ENCODE measurements around the gene CHPF.
A peak's percentile ranks its signal among the peaks of the same experiment; 100 is the strongest.

CHPF gene

DNA sequence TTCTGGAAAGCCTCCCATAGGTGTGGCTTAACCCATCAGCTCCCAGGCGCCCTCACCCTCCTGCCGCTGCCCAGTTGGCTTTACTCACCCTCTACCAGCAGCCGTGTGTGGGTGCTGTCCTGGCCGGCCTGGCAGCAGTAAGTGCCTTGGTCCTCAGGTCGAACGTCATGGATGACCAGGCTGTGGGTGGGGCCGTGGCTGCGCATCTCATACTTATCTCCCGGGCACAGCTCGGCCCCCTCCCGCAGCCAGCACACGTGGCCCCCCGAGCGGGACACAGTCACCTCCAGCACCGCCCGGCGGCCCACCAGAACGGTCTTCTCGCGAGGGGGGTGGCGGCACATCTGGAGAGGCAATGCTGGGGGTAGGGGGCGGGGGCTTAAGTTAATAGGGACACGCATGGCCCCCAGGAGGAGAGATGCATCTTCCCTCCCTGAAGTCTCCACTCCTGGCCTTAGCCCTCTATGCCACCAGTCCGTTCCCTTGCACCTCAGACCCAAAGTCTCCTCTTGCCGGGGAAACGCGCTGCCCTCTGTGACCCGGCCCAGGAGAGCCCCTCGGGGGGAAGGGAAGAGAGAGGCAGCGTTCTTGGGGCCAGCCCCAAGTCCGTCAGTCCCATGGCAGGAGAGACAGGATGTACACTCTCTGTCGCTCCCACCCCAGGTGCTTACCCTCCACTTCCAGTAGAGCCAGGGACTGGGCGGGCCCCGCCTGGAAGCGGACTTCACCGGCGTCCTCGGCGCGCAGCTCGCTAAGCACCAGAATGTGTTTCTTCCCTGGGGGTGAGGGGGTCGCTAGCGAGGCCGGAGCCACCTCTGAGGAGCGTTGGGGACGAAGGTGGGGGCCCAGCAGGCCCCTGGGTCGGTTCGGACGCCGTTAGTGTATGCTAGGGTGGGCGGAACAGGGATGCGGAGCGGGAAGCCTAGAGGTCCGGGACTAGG, 8.1 kb upstream of the CHPF start:
- DNase-seq, result peak; percentile 63

DNA sequence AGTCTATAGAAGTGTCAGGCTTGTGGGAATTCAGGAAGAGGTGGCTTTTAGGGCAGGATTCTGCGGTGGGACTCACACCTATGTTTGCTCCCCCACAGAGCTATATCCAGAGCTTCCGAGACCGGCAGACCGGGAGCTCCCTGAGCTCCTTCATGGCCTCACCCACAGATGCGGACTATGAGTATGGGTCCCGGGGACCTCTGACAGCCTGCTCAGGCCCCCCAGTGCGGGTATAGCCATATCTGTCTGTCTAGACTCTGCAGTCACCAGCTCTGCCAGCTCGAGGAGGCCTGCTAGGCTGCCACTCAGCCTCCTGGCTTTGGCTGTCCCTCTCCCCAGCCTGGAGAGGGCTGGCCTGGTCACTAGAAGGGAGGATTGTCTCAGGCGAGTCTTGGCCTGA, 6.0 kb upstream of the CHPF start:
- no peak for DNase-seq

DNA sequence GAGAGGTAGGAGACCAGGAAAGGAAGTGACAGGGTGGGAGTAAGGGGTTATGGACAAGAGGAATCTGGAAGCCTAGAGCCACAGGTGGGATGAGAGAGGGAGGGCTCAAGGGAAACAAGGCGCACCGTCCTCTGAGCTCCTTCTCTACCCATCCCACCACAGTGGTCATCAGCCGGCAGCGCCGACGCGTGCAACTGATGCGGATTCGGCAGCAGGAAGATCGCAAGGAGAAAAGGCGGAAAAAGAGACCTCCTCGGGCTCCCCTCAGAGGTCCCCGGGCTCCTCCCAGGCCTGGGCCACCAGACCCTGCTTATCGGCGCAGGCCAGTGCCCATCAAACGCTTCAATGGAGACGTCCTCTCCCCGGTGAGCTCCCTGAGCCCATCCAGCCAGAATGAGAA, 5.4 kb upstream of the CHPF start:
- no peak for DNase-seq

DNA sequence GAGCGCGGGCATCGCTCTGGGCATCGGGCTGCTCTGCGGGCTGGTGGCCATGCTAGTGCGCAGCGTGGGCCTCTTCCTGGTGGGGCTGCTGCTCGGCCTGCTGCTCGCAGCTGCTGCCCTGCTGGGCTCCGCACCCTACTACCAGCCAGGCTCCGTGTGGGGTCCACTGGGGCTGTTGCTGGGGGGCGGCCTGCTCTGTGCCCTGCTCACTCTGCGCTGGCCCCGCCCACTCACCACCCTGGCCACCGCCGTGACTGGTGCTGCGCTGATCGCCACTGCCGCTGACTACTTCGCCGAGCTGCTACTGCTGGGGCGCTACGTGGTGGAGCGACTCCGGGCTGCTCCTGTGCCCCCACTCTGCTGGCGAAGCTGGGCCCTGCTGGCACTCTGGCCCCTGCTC, 4.0 kb upstream of the CHPF start:
- DNase-seq, result no peak

DNA sequence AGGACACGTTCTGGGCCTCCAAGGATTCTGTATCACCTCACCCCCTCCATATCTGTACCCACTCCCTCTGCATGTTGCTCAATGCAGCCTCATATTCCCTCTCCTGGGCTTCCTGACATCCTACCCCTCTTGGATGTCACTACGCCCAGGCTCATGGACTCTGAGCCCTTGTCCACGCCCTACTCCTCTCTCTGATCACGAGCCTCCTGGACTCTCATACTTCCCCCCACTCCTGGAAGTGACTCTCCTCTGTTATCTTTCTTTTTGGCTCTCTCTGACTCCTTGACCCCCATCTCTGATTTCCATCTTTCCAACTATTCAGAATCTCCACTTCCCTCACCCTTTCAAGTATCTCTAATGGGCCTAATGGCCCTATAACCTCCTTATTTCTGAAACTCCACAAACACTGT, 2.3 kb upstream of the CHPF start:
- DNase-seq, result no peak

DNA sequence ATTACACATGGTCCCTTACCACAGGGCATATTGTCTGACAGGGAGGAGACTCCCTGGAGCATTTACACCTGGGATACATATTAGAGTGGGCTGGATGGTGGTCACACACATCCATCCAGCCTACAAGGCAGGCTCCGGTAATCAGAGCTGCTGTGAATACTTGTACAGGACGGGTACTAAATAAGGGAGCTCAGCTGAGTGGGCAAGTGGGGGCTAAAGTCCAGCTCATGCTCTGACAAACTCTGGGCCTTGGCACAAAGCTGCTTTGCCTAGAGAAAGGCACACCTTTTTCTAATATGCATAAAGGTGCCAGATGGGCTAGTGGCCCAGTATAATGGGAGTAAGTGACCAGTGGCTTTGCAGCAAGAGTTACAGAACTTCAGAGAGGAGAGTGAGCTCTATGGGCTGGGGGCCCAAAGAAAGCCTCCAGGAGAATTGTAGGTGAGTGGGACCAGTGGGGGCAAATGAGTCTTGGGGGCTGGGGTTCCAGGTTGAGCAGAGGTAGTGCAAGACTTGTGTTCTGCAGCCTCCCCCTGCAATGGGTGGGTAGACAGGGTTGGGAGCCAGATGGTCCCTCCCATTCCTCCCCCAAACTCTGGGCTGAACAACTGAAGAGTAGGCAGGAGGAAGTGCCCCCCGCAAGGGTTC, 1.8 kb upstream of the CHPF start:
- no peak for DNase-seq

DNA sequence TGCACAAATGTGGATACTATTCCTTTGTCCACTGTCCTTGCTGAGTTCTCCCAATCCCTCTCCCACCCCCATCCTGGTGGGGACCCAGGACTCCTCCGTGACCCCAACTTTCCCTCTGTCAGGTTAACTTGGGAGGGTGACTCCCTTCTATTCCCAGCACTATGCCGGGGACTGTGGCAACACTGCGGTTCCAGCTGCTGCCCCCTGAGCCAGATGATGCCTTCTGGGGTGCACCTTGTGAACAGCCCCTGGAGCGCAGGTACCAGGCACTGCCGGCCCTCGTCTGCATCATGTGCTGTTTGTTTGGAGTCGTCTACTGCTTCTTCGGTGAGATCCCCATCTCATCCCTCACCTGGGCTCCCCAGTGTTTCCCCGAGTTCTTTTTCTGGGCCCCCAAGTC, 958 bp upstream of the CHPF start:
- no peak for DNase-seq

DNA sequence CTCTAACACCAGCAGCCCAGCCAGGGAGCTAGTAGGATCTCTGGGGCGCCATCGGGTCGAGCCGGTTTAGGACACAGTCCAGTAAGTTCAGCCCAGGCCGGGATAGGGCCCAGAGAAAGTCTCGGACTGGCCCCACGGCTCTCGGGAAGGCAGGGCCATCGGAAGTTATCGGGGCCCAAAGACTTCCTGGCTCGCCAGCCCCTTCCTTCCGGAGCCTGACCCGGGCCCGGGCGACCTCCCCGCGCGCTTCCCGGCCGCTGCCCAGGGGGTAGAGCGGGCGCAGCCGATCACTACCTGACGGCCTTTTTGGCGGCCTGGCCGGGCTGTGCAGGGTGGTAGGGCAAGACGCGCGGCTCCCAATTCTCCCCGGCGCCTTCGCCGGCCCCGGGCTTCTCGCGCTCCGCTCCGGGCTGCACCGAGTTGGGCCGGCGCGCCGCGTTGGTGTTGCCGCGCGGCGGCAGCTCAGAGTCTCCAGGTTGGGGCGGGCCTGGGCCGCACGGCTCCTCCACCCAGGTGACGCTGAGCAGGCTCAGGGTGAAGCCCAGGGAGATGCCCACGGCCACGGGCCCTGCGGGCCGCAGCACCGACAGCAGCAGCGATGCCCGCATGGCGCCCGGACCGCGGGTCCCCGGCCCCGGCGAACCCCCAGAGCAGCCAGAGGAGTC, 546 bp downstream of the CHPF start:
- peak; percentile 55 for DNase-seq

DNA sequence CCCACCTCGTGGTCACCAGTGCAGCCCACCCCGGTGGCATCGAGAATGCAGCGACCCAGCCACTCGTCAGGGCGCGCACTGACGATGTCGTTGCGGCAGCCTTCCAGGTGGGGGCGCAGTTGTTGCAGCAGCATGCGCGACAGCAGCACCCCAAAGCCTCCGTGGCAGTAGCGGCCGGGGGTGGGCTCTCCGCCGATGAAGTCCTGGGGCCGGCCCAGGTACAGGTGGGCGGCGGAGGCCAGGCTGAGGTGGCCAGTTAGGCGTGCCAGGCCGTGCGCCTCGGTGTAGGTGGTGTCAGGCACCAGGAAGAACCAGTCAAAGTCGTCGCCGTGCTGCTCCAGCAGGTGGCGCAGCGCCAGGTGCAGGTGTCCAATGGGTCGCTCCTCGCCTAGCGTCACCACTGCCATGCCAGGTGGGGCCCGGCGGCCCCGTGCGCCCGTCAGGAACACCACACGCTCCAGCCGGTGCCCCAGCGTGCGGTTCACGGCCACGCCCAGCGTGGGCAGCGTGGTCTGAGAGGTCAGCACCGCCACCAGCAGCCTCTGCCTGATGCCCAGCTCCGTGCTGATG, 1.9 kb downstream of the CHPF start:
- peak; percentile 34 for DNase-seq

DNA sequence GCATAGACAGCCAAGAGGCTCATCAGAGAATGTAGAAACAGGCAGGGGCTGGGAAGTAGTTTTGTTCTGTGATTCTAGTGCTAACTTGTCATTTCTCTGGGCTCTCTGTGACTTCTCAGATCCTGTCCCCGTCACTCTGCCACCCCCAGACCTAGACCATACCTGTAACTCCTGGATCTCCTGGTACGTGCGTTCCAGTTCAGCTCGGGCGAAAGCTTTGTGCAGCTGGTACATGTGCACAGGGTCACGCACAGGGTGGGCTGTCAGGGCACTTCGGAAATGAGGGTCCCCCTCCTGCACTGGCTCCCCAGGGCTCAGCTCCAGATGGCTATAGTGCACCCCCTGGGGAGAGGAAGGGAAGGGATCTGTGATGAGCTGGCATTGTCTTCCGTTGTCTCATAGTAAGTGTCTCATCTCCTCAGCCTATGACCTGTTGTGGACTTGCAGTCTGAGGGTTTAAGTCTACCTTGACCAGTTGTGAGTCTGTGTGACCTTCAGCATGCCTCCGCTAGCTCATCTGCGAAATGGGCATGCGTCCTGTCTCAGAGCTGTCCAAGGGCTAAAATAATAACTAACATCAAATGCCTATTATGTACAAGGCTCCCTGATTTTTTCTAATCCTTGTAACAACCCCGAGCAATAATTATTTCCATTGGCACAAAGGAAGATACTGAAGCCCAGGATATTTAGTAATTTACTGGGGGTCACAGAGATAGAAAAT, 2.7 kb downstream of the CHPF start:
- no peak for DNase-seq

DNA sequence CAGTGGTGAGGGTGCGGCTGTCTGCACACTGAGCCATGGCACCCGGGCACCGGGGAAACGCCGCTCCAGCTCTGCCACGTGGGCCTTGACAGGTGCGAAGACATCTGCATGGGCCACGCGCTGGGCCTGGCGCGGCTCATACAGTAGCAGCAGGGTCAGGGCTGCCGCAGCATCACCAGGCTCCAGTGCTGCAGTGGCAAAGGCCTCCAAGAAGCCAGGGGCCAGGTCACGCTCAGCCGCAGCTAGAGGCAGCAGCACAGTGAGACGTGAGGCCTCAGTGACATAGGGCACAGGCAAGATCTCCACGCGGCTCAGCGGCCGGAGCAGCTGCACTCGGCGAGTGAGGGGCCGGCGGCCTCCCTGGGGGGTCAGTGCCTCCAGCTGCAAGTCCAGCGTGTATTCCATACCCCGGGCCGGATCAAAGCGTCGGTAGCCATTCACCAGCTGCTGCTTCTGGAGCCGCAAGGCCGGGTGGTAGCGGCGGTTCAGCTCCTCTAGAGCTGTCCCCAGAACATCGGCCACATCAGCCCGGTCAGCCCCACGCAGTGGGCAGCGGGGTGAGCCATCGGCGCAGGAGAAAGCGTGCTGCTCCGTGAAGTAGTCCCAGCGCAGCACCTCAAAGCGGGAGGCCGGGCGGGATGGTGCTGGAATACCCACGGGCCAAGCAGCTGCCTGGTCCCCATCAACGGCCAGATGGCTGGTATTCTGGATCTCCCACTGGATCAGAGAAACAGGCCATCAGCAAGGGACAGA, 3.5 kb downstream of the CHPF start:
- no peak for DNase-seq

DNA sequence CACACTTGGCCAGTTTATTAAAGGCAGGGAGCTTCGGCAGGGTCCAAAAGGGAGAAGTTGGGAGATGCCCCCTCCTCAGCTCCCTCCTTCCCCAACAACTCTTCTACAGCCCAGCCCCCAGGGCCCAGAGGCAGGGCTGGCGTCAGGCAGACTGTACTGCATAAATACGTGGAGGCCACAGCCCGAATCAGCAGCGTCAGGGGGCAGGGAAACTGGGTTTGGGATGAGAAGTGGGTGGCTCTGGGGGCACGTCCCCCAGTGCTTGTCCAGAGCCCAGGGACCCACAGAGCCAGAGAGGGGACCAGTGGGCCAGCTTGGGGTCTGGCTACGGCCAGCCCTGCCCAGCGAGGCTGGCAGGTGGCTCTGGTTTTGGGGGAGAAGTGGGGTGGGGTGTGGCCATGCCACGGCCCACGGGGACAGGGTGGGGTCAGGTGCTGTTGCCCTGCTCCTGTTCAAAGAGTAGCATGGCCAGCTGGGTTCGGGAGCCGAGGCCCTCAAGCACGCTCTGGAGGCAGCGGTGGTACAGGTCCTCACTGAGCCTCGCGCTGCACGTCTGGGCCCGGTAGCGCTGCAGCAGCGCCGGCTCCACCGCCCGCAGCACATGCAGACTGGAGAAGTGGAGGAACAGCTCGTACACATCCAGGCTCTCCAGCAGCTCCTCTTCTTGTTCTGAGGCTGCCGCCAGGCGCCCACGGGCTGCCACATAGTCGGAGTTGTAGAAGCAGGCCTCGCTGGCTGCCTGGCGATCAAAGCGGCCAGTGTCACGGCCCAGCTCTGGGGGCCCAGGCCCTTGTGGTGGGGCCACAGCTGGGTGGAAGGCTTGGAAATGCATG, 4.4 kb downstream of the CHPF start:
- DNase-seq, result no peak

DNA sequence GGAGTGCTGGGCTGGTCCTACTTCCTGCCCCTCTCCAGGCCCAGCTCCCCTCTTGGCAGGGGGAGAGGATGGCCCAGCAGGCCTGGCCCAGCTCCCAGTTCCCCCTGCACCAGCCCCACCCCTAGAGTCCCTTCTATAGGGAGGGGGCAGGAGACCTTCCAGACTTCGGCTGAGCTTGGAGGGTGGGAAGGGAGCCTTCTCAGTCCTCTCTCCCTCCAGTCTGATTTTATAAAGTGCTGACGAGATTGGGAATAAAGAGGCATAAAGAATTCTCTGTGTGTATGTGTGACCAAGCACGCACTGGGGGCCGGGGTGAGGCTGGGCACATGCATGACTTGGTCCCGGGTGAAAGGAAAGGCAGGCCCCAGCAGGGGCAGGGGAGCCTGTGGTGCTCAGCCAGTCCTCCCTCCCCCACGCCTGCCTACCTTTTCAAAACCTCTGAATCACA, 5.1 kb downstream of the CHPF start:
- no peak for DNase-seq

DNA sequence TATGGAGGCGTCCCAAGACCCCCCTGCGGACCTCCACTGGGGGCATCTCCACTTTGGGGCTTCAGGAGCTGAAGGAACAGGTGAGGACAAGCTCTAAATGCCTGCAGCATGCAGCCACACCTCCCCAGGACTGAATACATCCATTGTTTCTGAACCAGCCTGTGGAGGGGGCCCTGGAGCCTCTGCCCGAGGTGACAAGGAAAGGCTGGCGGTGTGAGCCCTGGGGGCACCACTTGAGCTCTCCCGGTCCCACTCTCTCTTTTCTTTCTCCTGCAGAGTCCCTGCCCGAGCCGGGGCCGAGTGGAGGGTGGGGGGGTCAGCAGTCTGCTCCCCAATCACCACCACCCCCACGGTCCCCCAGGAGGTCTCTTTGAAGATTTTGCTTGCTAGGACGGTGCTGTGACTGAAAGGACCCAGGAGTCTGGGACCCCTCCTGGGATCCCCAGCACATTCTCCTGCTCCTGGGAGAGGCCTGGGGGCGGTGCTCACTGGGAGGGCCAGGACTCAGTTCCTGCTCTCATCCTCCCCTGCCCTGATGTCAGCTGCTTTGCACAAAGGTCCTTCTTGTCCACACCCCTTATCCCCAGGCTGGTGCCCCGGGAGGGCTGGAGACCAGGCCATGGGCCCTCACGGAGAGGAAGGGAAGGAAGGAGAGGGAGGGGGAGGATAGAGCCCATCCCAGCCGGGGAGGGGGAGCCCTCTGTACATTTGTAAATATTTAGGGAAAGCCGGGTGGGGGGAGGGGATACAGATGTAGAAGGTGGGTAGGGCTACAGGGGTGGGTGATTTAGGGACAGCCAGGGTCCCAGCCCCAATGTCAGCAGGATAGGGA, 5.7 kb downstream of the CHPF start:
- no peak for DNase-seq

DNA sequence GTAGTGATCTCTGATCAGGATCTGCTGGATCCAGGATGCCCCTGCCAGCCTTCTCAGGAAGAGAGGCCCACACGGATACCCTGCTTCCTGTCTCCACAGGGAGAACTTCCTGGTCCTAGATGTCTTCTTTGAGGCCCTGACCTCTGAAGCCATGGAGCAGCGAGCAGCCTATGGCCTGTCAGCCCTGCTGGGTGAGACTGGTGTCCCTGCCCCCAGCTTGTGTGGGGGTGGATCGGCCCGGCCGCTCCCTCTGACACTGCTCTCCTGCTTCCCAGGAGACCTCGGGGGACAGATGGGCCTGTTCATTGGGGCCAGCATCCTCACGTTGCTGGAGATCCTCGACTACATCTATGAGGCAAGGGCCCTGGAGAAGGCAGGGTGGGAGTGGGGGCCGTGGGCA, 6.6 kb downstream of the CHPF start:
- no peak for DNase-seq

DNA sequence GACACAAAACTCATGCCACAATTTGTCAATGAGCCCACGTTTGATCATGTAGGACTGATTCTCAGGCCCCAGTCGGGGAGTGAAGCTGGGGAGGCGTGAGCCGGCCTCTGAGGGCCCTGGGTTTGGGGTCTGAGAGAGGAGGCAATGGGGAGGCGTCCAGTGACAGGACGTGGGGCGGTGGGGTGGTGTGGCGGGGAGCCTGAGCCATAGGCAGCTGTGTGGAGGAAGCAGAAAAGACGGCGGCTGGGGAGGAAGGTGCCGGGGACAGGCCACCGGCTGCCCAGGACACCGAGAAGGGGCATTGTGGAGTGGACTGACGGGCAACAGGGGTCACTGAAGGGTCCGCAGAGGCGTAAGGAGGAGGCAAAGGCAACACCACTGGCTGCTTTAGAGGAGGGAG, 7.2 kb downstream of the CHPF start:
- DNase-seq, result no peak

DNA sequence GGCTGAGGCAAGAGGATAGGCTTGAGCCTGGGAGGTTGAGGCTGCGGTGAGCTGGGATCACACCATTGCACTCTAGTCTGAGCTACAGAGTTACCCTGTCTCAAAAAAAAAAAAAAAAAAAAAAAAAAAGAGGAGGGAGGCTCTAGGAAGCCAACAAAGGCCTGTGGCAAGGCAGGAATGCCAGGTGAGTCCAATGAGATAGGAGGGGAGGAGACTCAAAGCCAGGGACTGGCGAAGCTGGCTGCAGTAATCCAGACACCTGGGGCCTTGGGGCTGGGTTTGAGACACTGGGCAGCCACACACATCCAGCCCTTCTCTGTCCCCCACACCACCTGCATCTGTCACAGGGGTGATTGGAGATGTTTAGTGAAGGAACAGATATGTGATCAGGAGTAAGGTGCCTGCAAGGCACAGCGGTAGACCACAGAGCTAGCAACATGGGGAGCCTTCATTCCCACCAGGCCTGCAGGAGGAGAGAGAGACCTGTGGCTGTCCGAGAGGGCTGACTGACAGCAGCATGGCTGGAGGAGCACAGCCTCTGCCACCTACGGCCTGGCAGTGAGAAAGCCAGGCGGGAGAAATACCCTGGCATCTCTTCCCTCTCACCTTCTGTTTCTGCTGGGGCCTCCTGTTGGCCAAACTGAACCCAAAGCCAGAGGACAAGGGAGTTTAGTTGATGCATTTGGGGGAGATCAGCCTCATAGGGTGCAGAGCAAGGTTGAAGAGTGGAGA, 9.5 kb downstream of the CHPF start:
- no peak for DNase-seq

DNA sequence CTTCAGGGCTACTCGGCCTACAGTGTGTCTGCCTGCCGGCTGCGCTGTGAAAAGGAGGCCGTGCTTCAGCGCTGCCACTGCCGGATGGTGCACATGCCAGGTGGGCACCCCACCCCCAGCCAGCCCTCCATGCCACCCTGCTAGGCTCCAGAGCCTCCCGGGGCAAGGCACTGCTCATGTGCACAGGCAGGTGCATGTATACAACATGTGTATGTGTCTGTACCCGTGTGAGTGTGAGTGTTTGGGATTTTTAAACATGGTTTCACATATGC, 11.3 kb downstream of the CHPF start:
- DNase-seq, result no peak

DNA sequence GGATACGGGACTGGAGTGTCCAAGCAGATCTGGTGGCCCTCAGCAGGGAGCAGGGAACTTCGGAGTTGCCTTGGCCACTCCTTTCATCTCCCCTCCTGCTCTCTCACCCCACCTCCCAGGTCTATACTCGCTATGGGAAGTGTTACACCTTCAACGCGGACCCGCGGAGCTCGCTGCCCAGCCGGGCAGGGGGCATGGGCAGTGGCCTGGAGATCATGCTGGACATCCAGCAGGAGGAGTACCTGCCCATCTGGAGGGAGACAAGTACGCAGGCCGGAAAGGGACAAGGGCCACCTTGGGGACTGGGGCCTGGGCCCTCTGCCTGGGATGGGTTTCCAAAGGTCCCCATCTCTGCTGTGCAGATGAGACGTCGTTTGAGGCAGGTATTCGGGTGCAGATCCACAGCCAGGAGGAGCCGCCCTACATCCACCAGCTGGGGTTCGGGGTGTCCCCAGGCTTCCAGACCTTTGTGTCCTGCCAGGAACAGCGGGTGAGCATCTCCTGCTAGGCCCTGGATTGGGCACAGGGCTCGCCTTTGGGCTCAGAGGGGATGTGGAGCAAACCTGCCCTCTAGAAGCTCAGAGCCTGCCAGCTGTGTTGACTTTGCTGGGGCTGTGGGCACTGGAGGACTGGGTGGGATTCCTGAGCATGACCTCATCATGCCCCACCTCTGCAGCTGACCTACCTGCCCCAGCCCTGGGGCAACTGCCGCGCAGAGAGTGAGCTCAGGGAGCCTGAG, 11.8 kb downstream of the CHPF start:
- DNase-seq, result no peak
